Daoy (cell line): ENCODE data around the gene RRP36. TPM values are rescaled to one million over a fixed set of nuclear protein-coding genes. Genes with fewer than 3 reads are reported as not detected.

Experiments
- DNase-seq: peaks from one replicate; pipeline ENCODE4 v3.0.0-alpha.2; 2015; ENCODE audit warnings: low read depth
- total RNA-seq: library from RNA; depleted of rRNA; stranded (reverse); fragments of >200 nt; shearing (Covaris generic); gene quantifications from 2 replicates; pipeline ENCODE4 v1.2.3, GENCODE V29; 2014; rRNA removed

Gene RRP36
- total RNA-seq, 1 experiment from 2014 or later, result 208 TPM

DNA sequence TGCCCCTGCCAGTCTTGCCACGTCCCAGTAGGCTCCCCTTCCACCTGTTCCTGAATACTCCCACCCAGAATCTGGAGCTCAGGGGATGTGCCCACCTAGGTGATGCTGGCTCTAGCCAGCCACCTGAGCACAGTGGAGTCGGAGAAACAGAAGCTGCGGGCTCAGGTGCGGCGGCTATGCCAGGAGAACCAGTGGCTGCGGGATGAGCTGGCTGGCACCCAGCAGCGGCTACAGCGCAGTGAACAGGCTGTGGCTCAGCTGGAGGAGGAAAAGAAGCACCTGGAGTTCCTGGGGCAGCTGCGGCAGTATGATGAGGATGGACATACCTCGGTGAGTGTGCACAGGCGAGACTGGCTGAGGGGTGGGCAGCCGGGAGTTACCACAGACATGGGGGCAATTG lies 41.4 kb downstream of the RRP36 start:
- DNase-seq, result no peak

DNA sequence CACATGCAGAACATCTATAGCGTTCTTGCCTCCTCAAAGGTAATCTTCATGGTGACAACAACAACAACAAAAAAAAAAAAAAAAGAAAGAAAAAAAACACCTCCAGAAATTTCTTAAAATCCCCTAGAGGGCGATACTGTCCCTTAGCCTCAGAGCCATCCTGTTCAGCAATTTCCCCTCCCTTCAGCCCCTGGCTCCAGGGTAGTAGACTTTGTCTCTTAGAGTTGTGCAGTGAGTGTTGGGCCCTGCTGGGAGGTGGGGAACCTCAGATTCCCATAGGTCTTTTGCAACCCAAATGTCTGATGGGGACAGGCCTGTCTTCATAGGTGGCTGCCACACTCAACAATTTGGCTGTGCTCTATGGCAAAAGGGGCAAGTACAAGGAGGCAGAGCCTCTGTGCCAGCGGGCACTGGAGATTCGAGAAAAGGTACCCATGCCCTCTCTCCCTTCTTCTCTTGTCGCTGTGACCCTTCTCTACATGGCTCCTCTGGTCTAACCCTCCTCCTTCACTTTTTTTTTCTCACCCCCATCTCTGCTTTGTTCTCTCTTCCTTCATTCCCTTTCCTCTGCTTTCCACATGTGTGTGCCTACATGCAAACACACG lies 48.7 kb downstream of the RRP36 start:
- peak; percentile 63 for DNase-seq

DNA sequence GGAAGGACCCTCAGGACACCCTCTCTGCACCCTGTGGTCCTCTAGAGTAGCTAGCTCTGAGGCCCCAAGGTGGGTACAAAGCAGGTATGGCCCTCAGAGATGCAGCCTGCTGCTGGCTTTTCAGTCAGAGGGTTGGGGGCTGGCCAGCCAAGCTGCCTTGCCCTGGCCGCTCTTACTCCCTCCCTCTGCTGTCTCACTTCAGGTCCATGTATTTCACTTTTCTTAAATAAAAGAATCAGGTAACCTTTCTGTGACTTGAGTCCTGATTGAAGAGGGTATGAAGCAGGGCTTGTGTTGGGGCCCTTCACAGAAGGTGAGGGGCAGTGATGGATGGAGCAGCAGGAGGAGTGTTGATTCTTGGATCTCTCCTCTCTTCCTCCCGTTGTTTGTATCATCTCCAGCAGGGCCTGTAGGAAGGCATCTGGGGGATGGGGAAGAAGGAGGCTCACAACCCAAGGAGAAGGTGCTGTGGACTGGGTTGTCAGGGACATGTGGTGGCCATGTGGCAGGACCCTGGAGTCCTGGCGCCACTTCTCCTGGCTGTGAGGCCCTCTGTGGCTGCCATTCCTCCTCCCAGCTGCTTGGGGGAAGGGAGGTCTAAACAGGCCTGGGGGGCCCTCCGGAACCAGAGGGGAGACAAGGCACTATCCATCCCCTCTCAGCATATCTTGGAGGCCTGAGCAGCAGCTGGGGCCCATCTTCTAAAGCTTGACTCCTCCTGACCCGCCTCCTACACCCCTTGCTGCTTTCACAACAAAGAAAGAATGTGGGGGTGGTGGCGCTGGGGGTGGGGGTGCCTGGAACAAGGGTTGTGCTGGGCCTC lies 53.6 kb downstream of the RRP36 start:
- DNase-seq, result no peak

DNA sequence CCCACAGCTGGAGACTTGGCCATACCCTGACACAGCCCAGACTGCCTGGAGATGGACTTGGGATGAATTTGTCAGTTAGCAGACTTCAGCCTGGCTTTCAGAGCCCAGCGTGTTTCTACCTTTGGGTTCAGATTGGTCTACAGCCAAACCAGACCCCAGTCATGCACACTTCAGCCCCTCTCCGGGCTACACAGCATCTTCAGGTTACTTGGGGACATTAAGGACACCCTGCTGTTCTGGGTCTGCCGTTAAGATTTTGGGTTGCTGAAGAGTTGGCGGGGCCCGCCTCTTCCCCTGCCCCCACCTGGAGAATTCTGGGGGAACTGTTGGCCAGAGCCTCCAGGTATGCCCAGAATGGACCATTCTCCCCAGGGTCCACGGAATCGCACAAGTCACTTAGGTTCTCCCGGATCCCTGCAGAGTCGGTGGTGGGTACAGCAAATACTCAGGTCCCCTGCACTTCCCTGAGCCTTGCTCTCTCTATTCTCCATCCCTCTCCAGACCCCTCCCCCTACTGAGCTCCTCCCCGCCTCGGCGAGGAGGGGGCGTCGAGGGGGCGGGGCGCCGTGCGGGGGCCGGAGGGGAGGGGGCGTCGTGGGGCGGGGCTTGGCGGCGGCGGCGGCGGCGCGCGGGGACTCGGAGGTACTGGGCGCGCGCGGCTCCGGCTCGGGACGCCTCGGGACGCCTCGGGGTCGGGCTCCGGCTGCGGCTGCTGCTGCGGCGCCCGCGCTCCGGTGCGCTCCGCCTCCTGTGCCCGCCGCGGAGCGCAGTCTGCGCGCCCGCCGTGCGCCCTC lies 54.4 kb downstream of the RRP36 start, which contains the start of gene PTK7:
Gene PTK7, plus strand, starts transcription at position 645 of the 794 bp plus-strand sequence. CDS start 175 bp downstream, outside the sequence.
- peak; percentile 76 for DNase-seq

DNA sequence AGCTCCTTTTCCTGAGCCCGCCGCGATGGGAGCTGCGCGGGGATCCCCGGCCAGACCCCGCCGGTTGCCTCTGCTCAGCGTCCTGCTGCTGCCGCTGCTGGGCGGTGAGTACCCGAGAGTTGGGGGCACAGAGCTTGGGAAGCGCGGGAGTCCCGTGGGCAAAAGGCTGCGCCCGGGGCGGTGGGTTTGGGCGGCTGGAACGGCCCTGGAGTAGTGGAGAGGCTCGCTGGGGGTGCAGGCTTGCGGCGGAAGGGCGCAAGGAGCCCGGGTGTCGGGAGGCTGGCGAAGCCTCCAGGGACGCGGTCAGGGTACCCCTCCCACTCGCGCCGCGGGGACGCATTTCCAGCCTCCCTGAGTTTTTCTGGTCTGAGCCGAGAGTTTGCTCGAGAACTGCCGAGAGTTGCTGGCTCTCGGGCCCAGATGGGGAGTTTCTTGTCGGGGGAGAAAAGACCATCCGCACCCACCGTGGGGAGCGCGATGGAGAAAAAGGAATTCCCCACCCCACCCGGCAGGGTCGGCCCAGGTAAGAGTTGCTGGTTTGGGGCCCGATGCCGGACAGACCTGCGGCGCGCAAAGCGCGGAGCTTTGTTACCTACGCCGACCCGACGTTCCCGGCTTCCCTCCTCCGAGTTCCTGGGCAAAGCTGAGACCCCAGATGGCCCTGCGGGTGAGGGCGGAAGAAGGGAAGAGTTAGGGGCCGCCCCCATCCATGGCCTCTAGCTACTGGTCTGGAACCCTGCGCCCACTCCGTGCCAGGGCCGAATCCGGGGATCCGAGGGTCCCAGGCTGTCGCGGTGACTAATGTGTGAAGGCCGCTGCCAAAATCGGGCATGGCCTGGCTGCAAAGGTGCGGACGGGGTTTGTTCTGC lies 55.3 kb downstream of the RRP36 start:
- DNase-seq, result peak; percentile 86

DNA sequence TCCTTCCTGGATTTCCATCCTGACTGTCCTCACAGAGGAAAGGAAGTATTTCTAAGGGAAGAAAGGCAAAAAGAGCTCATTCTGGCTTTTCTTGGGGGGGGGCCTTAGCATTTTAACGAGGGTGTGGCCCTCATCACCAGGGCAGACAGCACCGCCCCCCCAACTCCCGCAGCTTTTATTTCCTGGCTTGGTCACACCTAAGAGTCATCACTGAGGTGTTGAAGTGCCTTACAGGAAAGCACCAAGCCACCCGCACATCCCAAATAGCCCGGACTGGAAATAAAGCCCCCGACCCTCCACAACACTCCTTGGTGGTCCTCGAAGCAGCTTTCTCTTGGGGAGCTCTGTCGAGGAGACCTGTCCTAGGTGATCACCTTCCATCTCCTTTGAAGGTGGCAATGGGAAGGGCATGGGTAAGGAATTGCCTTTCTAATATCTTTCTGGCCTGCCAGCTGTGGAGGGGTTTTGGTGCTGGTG lies 55.9 kb downstream of the RRP36 start:
- no peak for DNase-seq

DNA sequence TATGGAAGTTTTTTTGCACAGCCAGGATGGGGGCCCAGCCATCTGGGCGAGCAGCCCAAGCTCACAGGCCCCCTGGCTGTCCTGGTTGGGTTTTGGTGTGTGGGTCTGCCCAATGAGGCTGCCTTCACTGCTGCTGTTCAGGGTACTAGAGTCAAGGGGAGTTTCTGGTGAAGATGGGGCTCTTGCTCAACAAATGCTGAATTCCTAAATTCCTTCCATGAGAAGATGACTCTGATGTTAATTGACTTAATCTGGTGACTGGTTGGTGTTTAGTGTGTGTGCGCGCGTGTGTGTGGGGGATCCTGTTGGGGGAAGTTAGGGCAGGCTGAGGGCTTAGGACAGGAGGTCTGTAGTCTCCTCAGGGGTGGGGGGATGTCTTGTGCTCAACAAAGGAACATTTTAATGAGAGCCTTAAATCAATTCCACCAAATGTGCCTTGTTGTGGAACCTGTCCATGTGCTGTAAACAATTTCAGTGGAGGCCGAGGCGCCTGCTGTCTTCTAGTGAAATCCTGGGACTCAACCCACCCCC lies 56.6 kb downstream of the RRP36 start:
- no peak for DNase-seq

GRCh38 chr6:43078691-43079090 lies 57.3 kb downstream of the RRP36 start:
- DNase-seq, result no peak

Other genes with a start within 250 kb of the RRP36 start
- 2.4 and 3.0 TPM in 2 replicates for gene BICRAL, start 239.6 kb upstream of the RRP36 start, total RNA-seq
- 285 and 307 TPM in 2 replicates for gene RPL7L1, start 142.0 kb upstream of the RRP36 start, total RNA-seq
- gene PTCRA, start 105.6 kb upstream of the RRP36 start, total RNA-seq, result not detected in 2 replicates
- gene CNPY3, start 92.1 kb upstream of the RRP36 start, total RNA-seq, result 33.4 and 45.0 TPM in 2 replicates
- gene GNMT, start 60.9 kb upstream of the RRP36 start, total RNA-seq, result 1.5 TPM in 1 of 2 replicates, not detected in the other
- 74.1 and 88.3 TPM in 2 replicates for gene PEX6, start 42.4 kb upstream of the RRP36 start, total RNA-seq
- gene PPP2R5D, start 37.1 kb upstream of the RRP36 start, total RNA-seq, result 63.0 and 73.4 TPM in 2 replicates
- 149 and 167 TPM in 2 replicates for gene MEA1, start 7.7 kb upstream of the RRP36 start, total RNA-seq
- 80.9 and 93.8 TPM in 2 replicates for gene KLHDC3, start 7.4 kb upstream of the RRP36 start, total RNA-seq
- gene CUL7, start 32.2 kb downstream of the RRP36 start, total RNA-seq, result 24.2 and 28.4 TPM in 2 replicates
- gene MRPL2, start 37.8 kb downstream of the RRP36 start, total RNA-seq, result 51.3 and 57.0 TPM in 2 replicates
- 14.8 and 18.9 TPM in 2 replicates for gene KLC4, start 38.0 kb downstream of the RRP36 start, total RNA-seq
- 59.8 and 61.8 TPM in 2 replicates for gene PTK7, start 54.7 kb downstream of the RRP36 start, total RNA-seq
- gene SRF, start 149.6 kb downstream of the RRP36 start, total RNA-seq, result 25.7 and 27.4 TPM in 2 replicates
- gene CUL9, start 160.6 kb downstream of the RRP36 start, total RNA-seq, result 23.7 and 26.9 TPM in 2 replicates
- gene DNPH1, start 207.9 kb downstream of the RRP36 start, total RNA-seq, result 57.3 and 66.3 TPM in 2 replicates
- gene TTBK1, start 221.9 kb downstream of the RRP36 start, total RNA-seq, result 0.30 TPM in 1 of 2 replicates, not detected in the other